ENCODE measurements around the gene FTCD.

Gene FTCD

GRCh38 chr21:46136739-46137349, 18.5 kb downstream of the FTCD start:
- DNase-seq = no peak

- DNase-seq = no peak
These were observed 19.5 kb downstream of the FTCD start for GRCh38 chr21:46135782-46136395.

DNA sequence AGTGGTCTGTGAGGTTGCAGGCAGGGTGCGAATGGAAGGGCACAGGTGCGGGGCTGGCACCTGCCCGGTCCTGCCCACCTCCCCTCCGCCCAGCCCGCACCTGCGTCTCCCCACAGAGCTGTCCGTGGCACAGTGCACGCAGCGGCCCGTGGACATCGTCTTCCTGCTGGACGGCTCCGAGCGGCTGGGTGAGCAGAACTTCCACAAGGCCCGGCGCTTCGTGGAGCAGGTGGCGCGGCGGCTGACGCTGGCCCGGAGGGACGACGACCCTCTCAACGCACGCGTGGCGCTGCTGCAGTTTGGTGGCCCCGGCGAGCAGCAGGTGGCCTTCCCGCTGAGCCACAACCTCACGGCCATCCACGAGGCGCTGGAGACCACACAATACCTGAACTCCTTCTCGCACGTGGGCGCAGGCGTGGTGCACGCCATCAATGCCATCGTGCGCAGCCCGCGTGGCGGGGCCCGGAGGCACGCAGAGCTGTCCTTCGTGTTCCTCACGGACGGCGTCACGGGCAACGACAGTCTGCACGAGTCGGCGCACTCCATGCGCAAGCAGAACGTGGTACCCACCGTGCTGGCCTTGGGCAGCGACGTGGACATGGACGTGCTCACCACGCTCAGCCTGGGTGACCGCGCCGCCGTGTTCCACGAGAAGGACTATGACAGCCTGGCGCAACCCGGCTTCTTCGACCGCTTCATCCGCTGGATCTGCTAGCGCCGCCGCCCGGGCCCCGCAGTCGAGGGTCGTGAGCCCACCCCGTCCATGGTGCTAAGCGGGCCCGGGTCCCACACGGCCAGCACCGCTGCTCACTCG, 23.3 kb downstream of the FTCD start:
- DNase-seq = no peak

DNA sequence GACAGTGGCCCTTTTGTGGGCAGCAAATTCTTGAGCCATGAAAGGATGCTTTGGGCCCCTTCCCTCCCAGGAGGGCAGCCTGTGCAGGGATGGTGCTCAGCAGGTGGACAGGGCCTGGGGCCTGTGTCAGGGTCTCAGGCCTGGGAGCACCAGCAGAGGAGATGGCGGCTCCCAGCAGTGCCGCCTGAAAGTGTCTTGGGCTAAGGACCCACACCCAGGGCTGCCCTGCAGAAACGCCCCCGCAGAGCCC, 23.9 kb downstream of the FTCD start:
- no peak for DNase-seq

DNA sequence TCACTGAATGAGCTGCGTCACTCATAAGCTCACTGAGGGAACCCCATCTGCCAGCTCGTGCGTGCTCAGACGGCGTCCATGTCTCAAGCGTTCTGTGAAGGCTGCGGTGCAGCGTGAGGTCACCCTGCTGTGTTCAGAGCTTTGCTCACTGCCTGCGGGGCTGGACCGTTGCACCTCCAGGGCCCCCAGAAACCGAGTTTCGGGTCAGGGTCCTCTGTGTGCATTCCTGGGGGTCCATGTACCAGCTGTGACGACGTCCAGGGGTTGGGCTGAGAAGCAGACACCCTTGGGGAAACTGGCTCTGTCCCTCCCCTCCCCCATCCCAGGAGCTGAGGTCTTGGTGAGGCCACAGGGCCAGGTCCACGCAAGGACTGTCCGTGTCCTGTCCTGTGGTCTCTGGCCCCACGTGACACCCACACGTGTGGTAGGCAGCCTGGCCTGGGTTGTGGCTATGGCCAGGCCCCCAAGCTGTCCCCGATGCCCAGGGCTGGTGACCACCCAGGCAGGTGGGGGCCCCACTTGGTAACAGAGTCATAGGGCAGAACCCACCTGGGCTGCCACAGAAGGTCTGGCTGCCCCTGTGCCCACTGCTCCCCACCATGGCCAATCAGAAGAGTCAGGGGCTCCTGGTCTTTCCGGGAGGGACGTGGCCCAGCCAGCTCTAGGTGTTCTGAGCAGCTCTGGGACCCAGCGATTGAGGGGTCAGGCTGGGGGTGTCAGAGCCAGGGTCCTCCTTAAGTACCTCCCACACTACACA, 24.4 kb downstream of the FTCD start:
- DNase-seq = no peak

- no peak for DNase-seq
These were observed 25.3 kb downstream of the FTCD start for GRCh38 chr21:46129846-46130651.

- no peak for DNase-seq
These were observed 26.3 kb downstream of the FTCD start for GRCh38 chr21:46128933-46129571.

GRCh38 chr21:46128106-46128932, 27.1 kb downstream of the FTCD start:
- DNase-seq = no peak

- DNase-seq = no peak
These were observed 27.9 kb downstream of the FTCD start for GRCh38 chr21:46127239-46128105.

DNA sequence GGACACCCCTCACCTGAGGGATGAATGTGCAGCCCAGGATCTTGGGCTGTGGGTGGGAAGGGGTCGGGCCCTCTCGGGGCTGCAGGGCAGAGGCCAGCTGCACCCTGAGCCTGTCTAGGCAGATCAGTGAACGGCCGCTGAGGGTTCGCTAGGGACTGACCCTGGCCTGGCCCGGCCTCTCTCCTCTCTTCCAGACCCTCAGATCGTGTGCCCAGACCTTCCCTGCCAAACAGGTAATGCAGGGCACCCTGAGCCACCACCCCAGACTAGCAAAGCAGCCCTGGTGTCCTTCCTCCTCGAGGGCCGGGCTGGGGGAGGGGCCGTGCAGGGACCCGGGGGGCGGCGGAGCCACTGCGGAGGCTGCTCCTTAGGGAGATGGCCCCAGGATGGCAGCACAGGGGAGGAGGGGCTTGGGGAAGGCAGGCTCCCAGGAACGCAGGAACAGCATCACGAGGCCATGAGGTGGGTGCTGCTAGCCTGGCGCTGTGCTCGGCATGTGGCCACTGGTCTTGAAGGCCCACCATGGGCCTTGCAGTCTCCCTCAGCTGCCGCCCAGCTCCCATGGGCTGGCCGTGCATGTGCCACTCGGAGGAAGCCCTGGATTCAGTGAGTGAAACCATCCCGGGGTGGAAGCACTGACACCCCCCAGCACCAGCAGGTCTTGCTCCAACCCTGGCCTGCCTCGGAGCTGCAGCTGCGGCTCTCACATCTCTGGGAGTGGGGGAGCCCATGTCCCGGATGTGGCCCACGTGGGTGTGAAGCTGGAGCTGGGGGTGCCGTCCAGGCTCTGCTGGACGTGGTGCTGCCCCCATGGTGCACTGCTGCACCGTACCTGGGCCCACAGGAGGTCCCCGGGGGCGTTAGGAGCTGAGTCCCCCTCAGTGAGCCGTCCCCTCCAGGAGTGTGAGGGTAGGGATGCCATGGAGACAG, 28.8 kb downstream of the FTCD start:
- no peak for DNase-seq

GRCh38 chr21:46125846-46126301, 29.5 kb downstream of the FTCD start:
- DNase-seq = no peak

DNA sequence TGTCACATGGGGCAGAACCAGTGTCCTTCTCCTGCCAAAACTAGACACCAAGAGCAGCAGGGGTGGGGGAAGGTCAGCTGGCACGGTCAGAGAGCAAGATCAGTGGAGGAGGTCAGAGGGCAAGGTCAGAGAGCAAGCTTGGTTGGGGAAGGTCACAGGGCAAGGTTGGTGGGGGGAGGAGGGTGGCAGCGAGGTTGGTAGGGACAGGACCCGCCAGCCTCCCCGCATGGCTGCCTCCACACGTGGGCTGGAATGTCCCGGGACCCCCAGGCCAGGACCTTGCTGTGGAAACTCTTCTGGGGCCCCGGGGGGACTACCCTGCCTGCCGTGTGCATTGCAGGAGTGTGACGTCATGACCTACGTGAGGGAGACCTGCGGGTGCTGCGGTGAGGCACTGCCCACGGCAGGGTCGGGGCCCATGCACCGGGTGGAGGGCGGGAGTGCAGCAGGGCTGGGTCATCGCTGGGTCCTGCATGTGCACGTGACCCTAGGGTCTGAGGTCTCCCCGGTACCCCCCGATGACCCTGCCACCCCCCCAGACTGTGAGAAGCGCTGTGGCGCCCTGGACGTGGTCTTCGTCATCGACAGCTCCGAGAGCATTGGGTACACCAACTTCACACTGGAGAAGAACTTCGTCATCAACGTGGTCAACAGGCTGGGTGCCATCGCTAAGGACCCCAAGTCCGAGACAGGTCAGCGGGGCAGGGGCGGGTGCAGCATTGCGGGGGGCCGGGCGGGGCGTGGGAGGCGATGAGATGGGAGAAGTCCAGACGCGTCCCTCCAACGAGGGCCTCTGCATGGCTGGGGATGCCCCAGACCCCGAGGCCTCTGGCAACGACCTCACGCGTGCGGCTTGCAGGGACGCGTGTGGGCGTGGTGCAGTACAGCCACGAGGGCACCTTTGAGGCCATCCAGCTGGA, 30.2 kb downstream of the FTCD start:
- no peak for DNase-seq

DNA sequence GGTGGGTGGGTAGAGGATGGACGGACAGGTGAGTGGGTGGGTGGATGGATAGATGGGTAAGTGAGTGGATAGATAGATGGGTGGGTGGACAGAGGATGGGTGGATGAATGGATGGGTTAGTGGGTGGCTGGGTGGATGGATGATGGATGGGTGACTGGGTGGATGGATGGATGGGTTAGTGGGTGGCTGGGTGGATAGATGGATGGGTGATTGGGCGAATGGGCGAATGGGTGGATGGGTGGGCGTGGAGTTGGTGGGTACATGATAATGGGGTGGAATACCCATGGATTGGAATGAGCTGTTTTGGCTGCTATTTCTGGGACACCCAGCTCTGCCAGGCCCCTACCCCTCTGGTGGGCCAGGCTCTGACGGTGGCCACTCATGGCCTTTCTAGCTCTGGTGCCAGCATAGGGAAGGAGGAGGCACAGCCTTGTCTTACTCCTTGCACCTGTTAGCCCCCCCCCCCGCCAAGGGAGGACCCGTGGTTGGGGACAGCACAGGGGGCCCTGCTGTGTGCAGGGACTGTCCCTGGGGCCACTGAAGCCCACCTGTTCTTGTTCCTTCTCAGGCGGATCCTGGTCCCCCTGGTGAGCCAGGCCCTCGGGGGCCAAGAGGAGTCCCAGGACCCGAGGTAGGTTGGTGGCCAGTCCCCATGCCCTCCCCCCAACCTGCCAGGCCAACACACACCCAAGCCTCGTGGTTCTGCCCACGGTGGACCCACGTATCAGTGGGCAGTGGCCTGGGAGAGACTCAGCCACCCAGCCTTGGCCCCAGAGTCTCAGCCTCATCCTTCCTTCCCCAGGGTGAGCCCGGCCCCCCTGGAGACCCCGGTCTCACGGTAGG, 31.1 kb downstream of the FTCD start:
- no peak for DNase-seq

GRCh38 chr21:46122758-46123683, 32.4 kb downstream of the FTCD start:
- DNase-seq = no peak

GRCh38 chr21:46122237-46122671, 33.1 kb downstream of the FTCD start:
- no peak for DNase-seq
